HCT116 (cell line): ENCODE results near the gene TMEM165. TPM values are rescaled to one million over a fixed set of nuclear protein-coding genes. Genes with fewer than 3 reads are reported as not detected.

Experiments used
- total RNA-seq: library from RNA; stranded (reverse); gene quantifications from one replicate; pipeline ENCODE4 v1.2.1, GENCODE V29; 2021; ENCODE audit not compliant: unreplicated experiment

TMEM165 gene
- total RNA-seq, 1 experiment from 2014 or later = 60.7 TPM

Other genes starting within 250 kb of the TMEM165 start
- 19.9 TPM for gene SRD5A3, start 49.7 kb upstream of the TMEM165 start, total RNA-seq
- gene CLOCK, start 151.0 kb downstream of the TMEM165 start, total RNA-seq = 38.7 TPM
- 0.47 TPM for gene PDCL2, start 196.3 kb downstream of the TMEM165 start, total RNA-seq
- gene NMU, start 240.3 kb downstream of the TMEM165 start, total RNA-seq = 81.1 TPM